B cell (primary cell): ENCODE data around the gene DMAP1. TPM values are rescaled to one million over a fixed set of nuclear protein-coding genes. Genes with fewer than 3 reads are reported as not detected.

Experiments used
- ATAC-seq: fragments of 200-7000 bp; cut with Tn5 transposase; one replicate; pipeline ENCODE4 v1.10.0; 2021; ENCODE audit warnings: low read depth, mild to moderate bottlenecking, moderate number of reproducible peaks, moderate library complexity
- CTCF ChIA-PET: fragments of 350-600 bp; sonication (Branson Sonifier 250); formaldehyde crosslinking; loops from one replicate; lab custom pipeline; 2021; ENCODE audit warnings: antibody characterized with exemption, inconsistent platforms; lab: Charles Lee
- POLR2A ChIA-PET: fragments of 350-600 bp; sonication (Branson Sonifier 250); formaldehyde crosslinking; loops from one replicate; lab custom pipeline; 2021; ENCODE audit warnings: antibody characterized with exemption; lab: Charles Lee
- DNase-seq: peaks from one replicate; pipeline ENCODE4 v3.0.0; 2013
- H2AFZ ChIP-seq: 2 replicates; pipeline ENCODE4 v1.6.1; 2012; ENCODE audit warnings: mild to moderate bottlenecking, low read depth, low read length; ENCODE audit not compliant: insufficient read depth, poor library complexity, severe bottlenecking
- H3K27ac ChIP-seq, 2 donors: 1 replicate in 1 of 2; 2 replicates in 1 of 2; pipeline ENCODE4 v1.5.1; 2012 to 2013; ENCODE audit warnings: low read length in 2 of 2, mild to moderate bottlenecking in 2 of 2, moderate library complexity in 1 of 2
- H3K27me3 ChIP-seq, 4 experiments: fragments of 200-600 bp in 1 of 4; sonication (generic) in 1 of 4; replicated peaks in 1 of 4; 1 replicate in 2 of 4; 2 replicates in 2 of 4; pipeline versions ENCODE4 v1.6.1 to v1.7.0; 2013 to 2016; ENCODE audit warnings: low read length in 3 of 4, mild to moderate bottlenecking in 2 of 4, mixed read lengths in 1 of 4, moderate library complexity in 1 of 4; ENCODE audit not compliant: insufficient read depth in 4 of 4, control insufficient read depth in 3 of 4; ENCODE audit errors: control extremely low read depth in 1 of 4
- H3K36me3 ChIP-seq, 2 experiments: replicated peaks in 1 of 2; 1 replicate in 1 of 2; 2 replicates in 1 of 2; pipeline versions ENCODE4 v1.6.1 to v1.7.1; 2013; ENCODE audit warnings: low read length in 1 of 2; ENCODE audit not compliant: insufficient read depth in 2 of 2, control insufficient read depth in 1 of 2; ENCODE audit errors: control extremely low read depth in 1 of 2, extremely low read depth in 1 of 2
- H3K4me1 ChIP-seq, 2 donors: fragments of 200-600 bp in 1 of 2; sonication (generic) in 1 of 2; 1 replicate in 1 of 2; 2 replicates in 1 of 2; pipeline versions ENCODE4 v1.5.1 to v1.6.1; 2013 to 2017; ENCODE audit warnings: low read length in 2 of 2; ENCODE audit not compliant: control insufficient read depth in 2 of 2, insufficient read depth in 2 of 2
- H3K4me2 ChIP-seq: replicated peaks from 2 replicates; pipeline ENCODE3; 2012; ENCODE audit warnings: mild to moderate bottlenecking, low read depth, low read length; ENCODE audit not compliant: poor library complexity, severe bottlenecking
- H3K4me3 ChIP-seq, 5 experiments: fragments of 200-600 bp in 1 of 5; sonication (generic) in 1 of 5; 1 replicate in 3 of 5; 2 replicates in 2 of 5; pipeline versions ENCODE4 v1.5.1 to v1.7.0; 2011 to 2016; ENCODE audit warnings: low read length in 4 of 5, mild to moderate bottlenecking in 4 of 5, low read depth in 2 of 5, control low read depth in 1 of 5, moderate library complexity in 1 of 5; ENCODE audit not compliant: insufficient read depth in 1 of 5; ENCODE audit errors: control extremely low read depth in 1 of 5, extremely low read depth in 1 of 5
- H3K79me2 ChIP-seq: fragments of 200-600 bp; sonication (generic); one replicate; pipeline ENCODE4 v1.6.0; 2016; ENCODE audit warnings: low read length; ENCODE audit not compliant: control insufficient read depth, insufficient read depth
- H3K9ac ChIP-seq: fragments of 200-600 bp; sonication (generic); 2 replicates; pipeline ENCODE4 v1.6.1; 2017; ENCODE audit warnings: mild to moderate bottlenecking, low read length, moderate library complexity
- H3K9me3 ChIP-seq, 3 donors: one replicate each; pipeline versions ENCODE4 v1.6.1 to v1.7.1; 2013; ENCODE audit warnings: low read length in 2 of 3; ENCODE audit not compliant: control insufficient read depth in 2 of 3, insufficient read depth in 1 of 3; ENCODE audit errors: control extremely low read depth in 1 of 3
- H4K20me1 ChIP-seq: 2 replicates; pipeline ENCODE4 v1.6.0; 2012; ENCODE audit warnings: mild to moderate bottlenecking, low read length; ENCODE audit not compliant: insufficient read depth, control insufficient read depth, poor library complexity, severe bottlenecking
- H3K27ac Mint-ChIP-seq: one replicate; pipeline ENCODE4 v1.8.0; 2021; ENCODE audit warnings: mixed read lengths
- H3K27me3 Mint-ChIP-seq: one replicate; pipeline ENCODE4 v1.8.0; 2021; ENCODE audit warnings: mixed read lengths
- H3K4me1 Mint-ChIP-seq: one replicate; pipeline ENCODE4 v1.8.0; 2021; ENCODE audit warnings: mixed read lengths
- H3K4me3 Mint-ChIP-seq: one replicate; pipeline ENCODE4 v1.8.0; 2021; ENCODE audit warnings: mixed read lengths
- H3K9me3 Mint-ChIP-seq: one replicate; pipeline ENCODE4 v1.8.0; 2022; ENCODE audit warnings: mixed read lengths; ENCODE audit not compliant: insufficient read depth
- EZH2 ChIP-seq: IDR thresholded peaks from 2 replicates; pipeline ENCODE4 v1.6.1; 2012; ENCODE audit warnings: borderline replicate concordance, low read depth, mild to moderate bottlenecking, moderate library complexity, low read length; ENCODE audit not compliant: insufficient read depth, poor library complexity, severe bottlenecking
- WGBS: methylation state at CpG from one replicate; pipeline ENCODE4 v1.1.5; 2013; ENCODE audit warnings: missing lambda C conversion rate; ENCODE audit not compliant: insufficient coverage; 5-methylcytosine and 5-hydroxymethylcytosine counted together
- intact Hi-C: fragments of 100-400 bp; cut with micrococcal nuclease; formaldehyde crosslinking; loops from one replicate; pipeline ENCODE4 v1.10.0; 2022
- polyA plus RNA-seq: library from polyadenylated mRNA; depleted of rRNA; stranded (reverse); fragments of >200 nt; gene quantifications from 2 replicates; pipeline ENCODE4 v1.2.3, GENCODE V29; 2012
- total RNA-seq, 2 donors: library from RNA; stranded (reverse); fragments of 120-200 nt in 1 of 2; gene quantifications; 1 replicate in 1 of 2; 2 replicates in 1 of 2; pipeline versions ENCODE4 v1.2.3 to v1.2.4, GENCODE V29; 2013 to 2022
- TF ChIP-seq, protein P1 (sequence below): fragments of 200-600 bp; IDR thresholded peaks from one replicate; pipeline ENCODE4 v1.8.0; 2022; ENCODE audit warnings: antibody characterized with exemption, mild to moderate bottlenecking

The DMAP1 gene
- total and polyA plus RNA-seq, 2 donors (not counting 1 experiment from before 2014, with no cell fraction given), result 88.5 to 116 TPM

DNA sequence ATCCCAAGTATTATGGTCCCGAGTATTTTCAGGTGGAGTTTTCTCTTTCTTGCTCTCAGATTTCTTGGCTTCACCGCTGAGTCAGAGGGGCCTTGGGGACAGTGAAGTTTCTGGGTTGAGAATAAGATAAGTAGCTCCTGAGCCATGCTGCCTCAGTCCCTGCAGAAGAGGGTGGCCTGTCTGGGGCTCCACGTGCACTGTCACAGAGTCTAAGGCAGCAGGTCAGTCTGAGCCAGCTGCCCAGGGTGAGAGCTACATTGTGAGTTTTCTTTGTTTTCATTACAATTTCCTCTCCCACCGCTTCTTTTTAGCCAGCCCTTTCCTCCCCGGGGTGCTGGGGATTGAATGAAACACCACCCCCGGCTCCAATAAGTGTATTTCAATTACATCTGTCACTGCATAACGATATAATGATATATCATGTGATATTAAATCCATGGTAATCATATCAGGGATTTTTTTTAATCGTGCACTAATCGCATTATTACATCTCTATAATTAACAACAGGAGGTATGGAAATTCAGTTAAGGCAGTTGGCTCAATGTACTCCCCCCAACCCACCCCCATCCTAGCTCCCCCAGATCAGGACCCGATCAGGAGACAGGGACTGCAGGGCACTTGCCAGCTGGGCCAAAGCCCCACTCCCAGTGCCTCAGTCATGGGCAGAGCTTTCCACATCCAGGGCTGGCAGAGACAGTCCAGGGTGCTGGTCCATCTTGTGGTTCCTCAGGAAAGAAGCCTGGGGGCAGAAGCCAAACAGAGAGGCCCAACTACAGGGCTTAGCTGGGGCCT lies 43.7 kb downstream of the DMAP1 start:
- no peak overlapping the region for H3K4me3 ChIP-seq
- H3K4me2 ChIP-seq, result no peak overlapping the region
- H3K27me3 Mint-ChIP-seq, result no peaks in the 10 kb centered on the region
- no peak overlapping the region for H3K4me3 Mint-ChIP-seq
- no peak for ATAC-seq
- H3K4me1 ChIP-seq, result peaks cover 0 to 3% of the 10 kb centered on the region in 2 donors
- H2AFZ ChIP-seq, result no peak overlapping the region
- no peak overlapping the region for H3K9ac ChIP-seq
- no peaks in the 10 kb centered on the region for H3K9me3 ChIP-seq
- H3K27me3 ChIP-seq, result no peaks in the 10 kb centered on the region
- intact Hi-C loops, result no loop called here
- POLR2A ChIA-PET, result interaction anchor here (0.6 kb wide), 1 partner anchor 1724 kb away, joined by 4 read pairs; no protein-coding TSS in a partner anchor
- H3K9me3 Mint-ChIP-seq, result no peaks in the 10 kb centered on the region
- H3K27ac ChIP-seq, result no peak overlapping the region
- peaks cover 0 to 5% of the 10 kb centered on the region in 2 experiments for H3K36me3 ChIP-seq
- H4K20me1 ChIP-seq, result no peaks in the 10 kb centered on the region
- TF ChIP-seq, protein P1, sequence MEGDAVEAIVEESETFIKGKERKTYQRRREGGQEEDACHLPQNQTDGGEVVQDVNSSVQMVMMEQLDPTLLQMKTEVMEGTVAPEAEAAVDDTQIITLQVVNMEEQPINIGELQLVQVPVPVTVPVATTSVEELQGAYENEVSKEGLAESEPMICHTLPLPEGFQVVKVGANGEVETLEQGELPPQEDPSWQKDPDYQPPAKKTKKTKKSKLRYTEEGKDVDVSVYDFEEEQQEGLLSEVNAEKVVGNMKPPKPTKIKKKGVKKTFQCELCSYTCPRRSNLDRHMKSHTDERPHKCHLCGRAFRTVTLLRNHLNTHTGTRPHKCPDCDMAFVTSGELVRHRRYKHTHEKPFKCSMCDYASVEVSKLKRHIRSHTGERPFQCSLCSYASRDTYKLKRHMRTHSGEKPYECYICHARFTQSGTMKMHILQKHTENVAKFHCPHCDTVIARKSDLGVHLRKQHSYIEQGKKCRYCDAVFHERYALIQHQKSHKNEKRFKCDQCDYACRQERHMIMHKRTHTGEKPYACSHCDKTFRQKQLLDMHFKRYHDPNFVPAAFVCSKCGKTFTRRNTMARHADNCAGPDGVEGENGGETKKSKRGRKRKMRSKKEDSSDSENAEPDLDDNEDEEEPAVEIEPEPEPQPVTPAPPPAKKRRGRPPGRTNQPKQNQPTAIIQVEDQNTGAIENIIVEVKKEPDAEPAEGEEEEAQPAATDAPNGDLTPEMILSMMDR, result no peak
- TF ChIP-seq EZH2, result no peak
- WGBS, result 96% methylated on average over 2 of the region's 10 CpGs
- CTCF ChIA-PET, result interaction anchor here (1.1 kb wide), 1 partner anchor 19 kb away, joined by 3 read pairs; no protein-coding TSS in a partner anchor
- no peaks in the 10 kb centered on the region for H3K79me2 ChIP-seq
- no peak overlapping the region for H3K27ac Mint-ChIP-seq
- DNase-seq, result no peak
- peaks cover 9% of the 10 kb centered on the region for H3K4me1 Mint-ChIP-seq

DNA sequence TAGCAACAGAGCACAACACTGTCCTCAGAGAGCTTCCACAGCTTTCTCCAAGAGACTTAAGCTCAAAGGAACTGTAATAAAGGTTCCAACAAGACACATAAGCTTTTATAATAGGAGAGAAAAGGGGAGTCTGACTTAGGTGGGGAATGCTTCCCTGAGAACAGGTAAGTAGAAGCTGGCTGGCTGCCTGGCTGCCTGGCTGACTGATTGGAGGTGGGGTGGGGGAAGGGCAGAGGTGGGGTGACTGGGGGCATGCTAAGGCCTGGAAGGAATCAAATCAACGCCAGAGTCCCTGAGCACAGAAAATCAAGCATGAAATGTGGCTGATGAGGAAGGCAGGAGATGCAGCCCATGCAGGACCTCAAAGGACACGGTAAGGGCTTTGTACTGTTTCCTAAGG lies 45.8 kb downstream of the DMAP1 start:
- H3K4me2 ChIP-seq, result no peak overlapping the region
- TF ChIP-seq EZH2, result no peak
- TF ChIP-seq, protein P1, result no peak
- Mint-ChIP-seq H3K27me3 (no peaks in the 10 kb centered on the region), H3K4me3 (no peak overlapping the region), H3K4me1 (peaks cover 13% of the 10 kb centered on the region), H3K9me3 (no peaks in the 10 kb centered on the region), H3K27ac (no peak overlapping the region)
- intact Hi-C loops, result no loop called here
- H4K20me1 ChIP-seq, result no peaks in the 10 kb centered on the region
- no peak overlapping the region for H2AFZ ChIP-seq
- no peaks in the 10 kb centered on the region for H3K9me3 ChIP-seq
- peaks cover 0 to 4% of the 10 kb centered on the region in 2 donors for H3K4me1 ChIP-seq
- H3K9ac ChIP-seq, result no peak overlapping the region
- ATAC-seq (no peak), DNase-seq (no peak)
- no peaks in the 10 kb centered on the region for H3K79me2 ChIP-seq
- WGBS, result 100% methylated on average over 2 of the region's 2 CpGs
- H3K4me3 ChIP-seq, result no peak overlapping the region
- ChIA-PET CTCF (interaction anchor here (0.6 kb wide), 1 partner anchor 1619 kb away, joined by 4 read pairs; no protein-coding TSS in a partner anchor), POLR2A (no interaction called here)
- peaks cover 0 to 3% of the 10 kb centered on the region in 2 experiments for H3K36me3 ChIP-seq
- H3K27me3 ChIP-seq, result no peaks in the 10 kb centered on the region
- no peak overlapping the region for H3K27ac ChIP-seq
